ENCODE measurements around the gene HS1BP3.

HS1BP3 gene

DNA sequence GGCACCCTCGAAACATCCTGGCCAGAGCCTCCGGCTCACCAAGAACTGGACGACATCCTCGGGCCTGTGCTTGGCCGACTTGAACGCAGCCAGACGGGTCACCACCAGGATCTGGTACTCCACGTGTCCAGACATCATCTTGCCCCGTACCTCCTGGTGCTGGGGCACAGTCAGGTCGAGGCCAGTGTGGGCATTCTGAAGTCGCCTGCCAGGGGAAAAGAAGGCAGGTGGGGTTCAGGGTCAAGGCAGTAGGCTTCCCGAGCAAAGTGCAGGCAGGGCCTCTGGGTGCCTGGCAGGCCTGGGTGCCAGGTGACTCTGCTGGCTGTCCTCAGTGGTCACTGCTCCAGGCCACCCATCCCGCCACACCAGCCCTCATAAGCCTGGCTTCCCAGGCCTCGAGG, 5.6 kb downstream of the HS1BP3 start:
- Histone ChIP-seq H3K9me3 (ENCODE audit: control insufficient read depth, low read length) (no peaks in the 10 kb centered on the region), H3K4me1 (ENCODE audit: control insufficient read depth, insufficient read depth, low read length, poor library complexity, severe bottlenecking) (peaks cover 10% of the 10 kb centered on the region), H3K27me3 (replicated peaks; ENCODE audit: control insufficient read depth, insufficient read depth, low read length, poor library complexity, severe bottlenecking) (no peaks in the 10 kb centered on the region), H3K27ac (ENCODE audit: insufficient read depth, low read length, poor library complexity, severe bottlenecking) (no peak overlapping the region), H3K36me3 (ENCODE audit: control insufficient read depth, insufficient read depth, low read length) (peaks cover 31% of the 10 kb centered on the region), H3K4me3 (ENCODE audit: insufficient read depth, low read depth, low read length, poor library complexity, severe bottlenecking) (no peak overlapping the region)
- no peak for DNase-seq

DNA sequence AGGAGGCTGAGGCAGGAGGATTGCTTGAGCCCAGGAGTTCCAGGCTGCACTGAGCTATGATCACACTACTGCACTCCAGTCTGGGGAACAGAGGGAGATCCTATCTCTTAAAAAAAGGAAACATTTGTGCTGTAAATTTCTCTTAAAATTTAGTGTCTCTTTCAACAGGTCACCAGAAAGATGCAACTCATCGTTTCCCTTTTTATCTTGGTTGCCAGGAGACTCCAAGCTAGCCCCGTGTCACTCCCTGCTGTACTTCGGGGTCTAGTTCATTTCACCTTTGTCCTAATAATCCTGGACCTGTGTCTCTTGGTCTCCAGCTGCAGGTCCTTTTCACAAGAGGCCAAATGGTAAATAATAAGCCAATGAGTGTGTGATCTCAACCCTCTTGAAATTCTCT, 7.1 kb downstream of the HS1BP3 start:
- H3K9me3 ChIP-seq (ENCODE audit: control insufficient read depth, low read length): no peaks in the 10 kb centered on the region

DNA sequence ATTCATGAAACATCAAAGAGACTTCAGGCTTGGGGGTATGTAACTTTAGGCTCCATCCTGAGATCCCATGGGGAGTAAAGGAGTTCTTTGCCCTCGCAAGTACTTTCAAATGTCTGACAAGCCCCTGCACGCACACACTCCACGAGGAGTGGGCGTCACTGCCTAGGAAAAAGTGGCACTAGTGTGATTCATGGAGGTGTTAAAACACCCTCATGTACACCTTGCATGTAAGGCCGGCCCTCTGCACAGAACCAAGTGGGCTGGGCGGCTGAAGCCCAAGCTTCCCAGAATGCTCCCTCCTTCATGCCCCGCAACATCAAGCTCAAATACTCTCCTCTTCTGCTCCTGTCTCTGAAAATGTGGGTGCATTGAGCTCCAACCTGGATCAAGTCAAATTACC, 7.8 kb downstream of the HS1BP3 start:
- Histone ChIP-seq H3K4me3 (ENCODE audit: insufficient read depth, low read depth, low read length, poor library complexity, severe bottlenecking) (no peak overlapping the region), H3K27me3 (replicated peaks; ENCODE audit: control insufficient read depth, insufficient read depth, low read length, poor library complexity, severe bottlenecking) (no peaks in the 10 kb centered on the region), H3K9me3 (ENCODE audit: control insufficient read depth, low read length) (no peaks in the 10 kb centered on the region), H3K27ac (ENCODE audit: insufficient read depth, low read length, poor library complexity, severe bottlenecking) (no peak overlapping the region), H3K4me1 (ENCODE audit: control insufficient read depth, insufficient read depth, low read length, poor library complexity, severe bottlenecking) (peaks cover 5% of the 10 kb centered on the region), H3K36me3 (ENCODE audit: control insufficient read depth, insufficient read depth, low read length) (peaks cover 45% of the 10 kb centered on the region)
- no peak for DNase-seq

More for the DNA sequence above, 7.1 kb downstream of the HS1BP3 start:
- Histone ChIP-seq H3K27ac (ENCODE audit: insufficient read depth, low read length, poor library complexity, severe bottlenecking) (no peak overlapping the region), H3K4me3 (ENCODE audit: insufficient read depth, low read depth, low read length, poor library complexity, severe bottlenecking) (no peak overlapping the region), H3K36me3 (ENCODE audit: control insufficient read depth, insufficient read depth, low read length) (peaks cover 43% of the 10 kb centered on the region), H3K4me1 (ENCODE audit: control insufficient read depth, insufficient read depth, low read length, poor library complexity, severe bottlenecking) (peaks cover 5% of the 10 kb centered on the region), H3K27me3 (replicated peaks; ENCODE audit: control insufficient read depth, insufficient read depth, low read length, poor library complexity, severe bottlenecking) (no peaks in the 10 kb centered on the region)
- no peak for DNase-seq

DNA sequence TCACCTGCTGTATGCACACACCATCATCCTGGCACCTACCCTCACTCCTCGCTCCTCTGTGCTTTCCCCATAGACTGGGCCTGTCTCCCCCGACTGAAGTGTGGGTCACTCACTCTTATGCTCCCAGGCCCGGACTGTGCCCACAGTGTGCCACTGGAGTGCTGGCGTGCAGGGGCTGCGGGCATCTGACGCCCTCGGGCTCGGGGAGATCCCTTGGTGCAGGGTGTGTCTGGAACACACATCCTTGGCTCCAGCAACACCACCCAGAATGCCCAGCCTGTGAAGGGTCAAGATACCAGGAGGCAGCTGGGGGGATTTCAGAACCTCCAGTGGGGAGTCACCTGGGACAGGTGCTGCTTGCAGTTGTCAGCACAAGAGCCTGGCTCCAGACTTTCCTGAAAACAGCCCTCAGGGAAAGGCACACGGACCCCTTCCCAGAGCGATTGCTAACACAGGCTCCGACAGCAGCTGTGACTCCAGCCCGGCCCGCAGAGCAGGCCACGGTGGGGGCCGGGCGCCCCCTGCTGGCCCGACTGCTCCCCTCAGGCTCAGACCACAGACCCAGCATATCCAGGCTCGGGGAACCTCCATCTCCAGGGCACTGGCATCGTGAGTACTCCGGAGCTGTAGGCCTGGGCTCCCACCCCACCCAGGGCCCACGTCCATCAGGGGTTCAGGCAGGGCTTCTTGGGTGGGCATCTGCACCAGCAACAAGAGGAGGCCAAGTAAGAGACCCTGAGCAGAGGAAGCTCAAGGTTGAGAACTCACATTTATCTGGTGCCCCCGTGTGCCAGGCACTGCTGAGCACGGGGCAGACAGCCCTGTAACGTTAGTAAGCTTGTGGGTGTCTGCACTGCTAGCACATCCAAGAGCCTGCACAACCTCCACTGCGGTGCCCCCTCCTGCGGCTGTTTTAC, 8.6 kb downstream of the HS1BP3 start:
- no peak overlapping the region for H3K4me3 ChIP-seq (ENCODE audit: insufficient read depth, low read depth, low read length, poor library complexity, severe bottlenecking)
- no peaks in the 10 kb centered on the region for H3K27me3 ChIP-seq (replicated peaks; ENCODE audit: control insufficient read depth, insufficient read depth, low read length, poor library complexity, severe bottlenecking)
- peaks cover 51% of the 10 kb centered on the region for H3K36me3 ChIP-seq (ENCODE audit: control insufficient read depth, insufficient read depth, low read length)
- H3K27ac ChIP-seq (ENCODE audit: insufficient read depth, low read length, poor library complexity, severe bottlenecking): no peak overlapping the region
- peak; percentile 43 to 59 (median 51) for DNase-seq
- no peaks in the 10 kb centered on the region for H3K9me3 ChIP-seq (ENCODE audit: control insufficient read depth, low read length)
- H3K4me1 ChIP-seq (ENCODE audit: control insufficient read depth, insufficient read depth, low read length, poor library complexity, severe bottlenecking): peaks cover 5% of the 10 kb centered on the region

DNA sequence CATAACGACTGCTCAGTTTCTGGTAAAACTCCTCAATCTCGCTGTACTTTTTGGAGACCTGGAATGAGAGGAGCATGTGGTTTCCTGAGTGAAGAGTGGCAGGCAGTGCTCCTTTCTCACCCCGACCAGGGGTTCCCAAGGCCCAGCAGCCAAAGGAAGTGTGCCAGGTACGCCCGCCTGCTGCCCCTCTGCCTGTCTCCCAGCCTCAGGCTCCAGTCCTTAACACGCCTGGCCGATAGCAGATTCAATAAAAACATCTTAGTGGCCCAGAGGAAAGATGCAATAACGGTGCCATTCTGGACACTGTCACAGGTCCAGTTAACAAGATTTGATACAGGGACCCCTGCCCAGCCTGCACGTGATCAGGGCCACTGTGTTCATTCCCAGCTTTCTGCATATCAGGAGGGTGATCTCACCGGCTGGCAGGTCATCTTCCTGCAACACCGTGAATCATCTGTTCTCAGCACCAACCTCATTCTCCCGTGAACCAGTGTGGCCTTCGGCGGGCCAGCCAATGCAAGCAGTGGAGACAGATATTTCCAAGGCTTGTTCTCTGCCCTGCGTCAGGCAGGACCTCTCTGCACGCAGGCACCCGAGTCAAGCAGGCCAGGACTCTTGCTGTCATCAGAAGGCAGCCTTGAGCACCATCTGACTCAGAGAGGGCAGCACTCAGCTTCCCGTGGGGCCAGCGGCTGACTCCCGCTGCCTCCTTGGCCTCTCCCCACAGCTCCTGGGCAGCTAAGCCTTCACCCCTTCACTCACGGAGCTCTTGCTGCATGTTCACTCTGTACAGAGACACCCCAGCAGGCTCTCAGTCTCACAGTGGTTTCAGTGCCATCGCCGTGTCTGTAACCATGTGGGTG, 9.5 kb downstream of the HS1BP3 start:
- Histone ChIP-seq H3K27me3 (replicated peaks; ENCODE audit: control insufficient read depth, insufficient read depth, low read length, poor library complexity, severe bottlenecking) (no peaks in the 10 kb centered on the region), H3K36me3 (ENCODE audit: control insufficient read depth, insufficient read depth, low read length) (peaks cover 51% of the 10 kb centered on the region), H3K4me1 (ENCODE audit: control insufficient read depth, insufficient read depth, low read length, poor library complexity, severe bottlenecking) (peaks cover 5% of the 10 kb centered on the region), H3K9me3 (ENCODE audit: control insufficient read depth, low read length) (no peaks in the 10 kb centered on the region), H3K4me3 (ENCODE audit: insufficient read depth, low read depth, low read length, poor library complexity, severe bottlenecking) (no peak overlapping the region), H3K27ac (ENCODE audit: insufficient read depth, low read length, poor library complexity, severe bottlenecking) (no peak overlapping the region)
- no peak for DNase-seq

DNA sequence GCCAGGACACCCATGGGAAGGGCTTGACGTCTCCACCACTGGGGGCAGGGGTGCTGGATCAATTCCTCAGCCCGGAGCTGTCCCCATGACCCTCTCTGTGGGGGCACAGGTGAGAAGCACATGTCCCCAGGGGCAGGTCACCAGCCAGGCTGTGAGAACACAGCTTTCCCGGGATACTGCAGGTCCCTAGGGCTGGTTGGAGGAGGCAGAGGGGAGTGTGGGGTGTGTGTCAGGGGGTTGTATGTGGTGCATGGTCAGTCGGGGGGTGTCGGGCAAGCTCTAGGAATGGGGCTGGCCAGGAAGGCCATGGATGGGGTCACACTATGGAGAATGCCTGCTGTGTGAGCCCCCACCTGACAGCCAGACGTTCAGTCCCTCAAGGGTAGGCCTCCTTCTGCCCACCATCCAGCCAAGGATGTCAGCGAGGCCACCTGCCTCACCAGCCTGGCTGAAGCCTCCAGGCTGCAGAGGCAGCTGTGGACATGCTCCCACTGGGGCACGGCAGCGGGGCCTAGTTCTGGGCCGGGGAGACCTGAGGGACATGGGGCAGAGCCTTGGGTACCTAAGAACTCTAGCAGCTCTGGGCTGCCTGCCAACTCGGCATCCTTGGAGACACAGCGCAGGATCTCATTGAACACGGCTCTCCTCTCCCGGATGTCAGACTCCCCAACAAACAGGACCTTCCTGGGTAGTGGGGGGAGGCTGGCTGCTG, 10.3 kb downstream of the HS1BP3 start:
- H3K27me3 ChIP-seq (replicated peaks; ENCODE audit: control insufficient read depth, insufficient read depth, low read length, poor library complexity, severe bottlenecking): no peaks in the 10 kb centered on the region
- no peak overlapping the region for H3K4me3 ChIP-seq (ENCODE audit: insufficient read depth, low read depth, low read length, poor library complexity, severe bottlenecking)
- H3K36me3 ChIP-seq (ENCODE audit: control insufficient read depth, insufficient read depth, low read length): peaks cover 49% of the 10 kb centered on the region
- H3K9me3 ChIP-seq (ENCODE audit: control insufficient read depth, low read length): no peaks in the 10 kb centered on the region
- H3K27ac ChIP-seq (ENCODE audit: insufficient read depth, low read length, poor library complexity, severe bottlenecking): no peak overlapping the region
- no peak for DNase-seq
- peaks cover 5% of the 10 kb centered on the region for H3K4me1 ChIP-seq (ENCODE audit: control insufficient read depth, insufficient read depth, low read length, poor library complexity, severe bottlenecking)

DNA sequence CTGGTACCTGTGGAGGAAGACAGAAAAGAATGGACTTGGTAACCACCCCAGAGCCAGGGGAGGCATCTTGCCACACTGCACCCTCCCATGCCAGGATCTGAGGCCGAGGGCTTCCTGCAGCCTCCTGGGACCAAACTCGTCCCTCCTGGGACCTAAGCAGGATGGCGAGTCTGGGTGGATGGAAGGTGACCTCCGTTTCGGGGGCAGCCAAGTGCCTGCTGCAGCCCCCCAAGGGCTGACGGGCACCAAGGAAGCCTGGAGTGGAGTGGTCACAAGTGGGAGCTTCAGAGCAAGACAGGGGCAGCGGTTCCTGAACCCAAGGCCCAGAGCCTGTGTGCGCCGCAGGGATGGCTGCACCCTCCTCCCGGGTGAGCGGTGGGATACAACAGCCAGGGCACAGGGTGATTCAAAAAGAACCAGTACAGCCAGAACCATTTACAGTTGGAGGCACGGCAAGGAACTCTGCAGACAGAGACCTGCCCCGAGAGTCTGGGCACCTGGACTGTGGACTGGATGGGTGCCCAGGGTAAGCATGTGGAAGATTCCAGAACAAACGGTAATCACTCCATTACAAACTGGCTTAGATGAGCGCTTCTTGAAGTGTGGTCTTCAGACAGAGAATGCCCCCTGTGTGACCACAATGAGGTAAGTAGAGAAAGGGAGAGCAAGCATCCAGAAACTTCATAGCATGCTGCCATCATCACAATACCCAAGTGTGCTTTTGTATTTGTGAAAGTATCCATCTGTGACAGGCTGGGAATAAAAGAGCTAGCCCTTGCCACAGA, 12.1 kb downstream of the HS1BP3 start:
- no peak for DNase-seq
- Histone ChIP-seq H3K4me3 (ENCODE audit: insufficient read depth, low read depth, low read length, poor library complexity, severe bottlenecking) (no peak overlapping the region), H3K4me1 (ENCODE audit: control insufficient read depth, insufficient read depth, low read length, poor library complexity, severe bottlenecking) (peaks cover 5% of the 10 kb centered on the region), H3K9me3 (ENCODE audit: control insufficient read depth, low read length) (no peaks in the 10 kb centered on the region), H3K27ac (ENCODE audit: insufficient read depth, low read length, poor library complexity, severe bottlenecking) (no peak overlapping the region), H3K27me3 (replicated peaks; ENCODE audit: control insufficient read depth, insufficient read depth, low read length, poor library complexity, severe bottlenecking) (no peaks in the 10 kb centered on the region), H3K36me3 (ENCODE audit: control insufficient read depth, insufficient read depth, low read length) (peaks cover 43% of the 10 kb centered on the region)

DNA sequence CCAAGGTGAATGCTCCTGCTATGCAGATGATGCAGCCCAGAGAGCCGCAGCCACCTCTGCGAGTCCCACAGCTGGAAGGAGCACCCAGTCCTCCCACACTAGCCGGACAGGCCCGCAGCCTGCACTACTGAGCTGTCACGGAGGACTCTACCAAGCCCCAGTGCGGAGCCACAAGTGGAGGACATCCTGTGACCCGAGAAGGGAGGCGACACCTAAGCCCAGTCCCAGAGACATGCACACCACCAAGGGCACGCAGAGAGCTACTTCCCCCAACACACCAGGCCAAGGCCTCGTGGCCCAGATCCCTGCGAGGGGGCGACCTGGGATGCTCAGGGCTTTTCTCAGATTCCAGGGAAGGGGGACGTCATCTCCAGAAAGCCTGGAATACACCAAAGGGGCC, 12.9 kb downstream of the HS1BP3 start:
- DNase-seq: no peak
- Histone ChIP-seq H3K4me1 (ENCODE audit: control insufficient read depth, insufficient read depth, low read length, poor library complexity, severe bottlenecking) (peaks cover 5% of the 10 kb centered on the region), H3K4me3 (ENCODE audit: insufficient read depth, low read depth, low read length, poor library complexity, severe bottlenecking) (no peak overlapping the region), H3K36me3 (ENCODE audit: control insufficient read depth, insufficient read depth, low read length) (peaks cover 42% of the 10 kb centered on the region), H3K27me3 (replicated peaks; ENCODE audit: control insufficient read depth, insufficient read depth, low read length, poor library complexity, severe bottlenecking) (no peaks in the 10 kb centered on the region), H3K27ac (ENCODE audit: insufficient read depth, low read length, poor library complexity, severe bottlenecking) (no peak overlapping the region), H3K9me3 (ENCODE audit: control insufficient read depth, low read length) (no peaks in the 10 kb centered on the region)

DNA sequence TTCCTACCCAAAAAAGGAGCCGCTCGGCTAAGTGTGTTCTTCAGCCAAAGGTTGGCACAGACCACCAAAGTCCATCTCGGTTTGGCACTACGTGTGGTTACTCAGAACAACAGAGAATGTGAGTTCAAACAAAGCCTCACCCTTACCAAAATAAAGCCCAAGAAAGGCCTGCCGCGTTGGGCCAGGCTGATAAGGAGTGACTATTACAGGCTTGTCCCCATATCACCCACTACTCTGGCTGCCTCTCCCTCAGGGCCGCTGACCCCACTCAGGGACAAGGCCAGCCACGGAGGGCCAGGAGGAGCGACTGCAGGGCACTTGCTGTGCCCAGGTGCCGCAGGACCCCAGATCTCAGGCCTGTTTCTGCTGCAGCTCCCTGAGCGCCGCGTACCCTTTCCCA, 13.8 kb downstream of the HS1BP3 start:
- H3K4me3 ChIP-seq (ENCODE audit: insufficient read depth, low read depth, low read length, poor library complexity, severe bottlenecking): no peak overlapping the region
- no peak for DNase-seq
- H3K27me3 ChIP-seq (replicated peaks; ENCODE audit: control insufficient read depth, insufficient read depth, low read length, poor library complexity, severe bottlenecking): no peaks in the 10 kb centered on the region
- H3K36me3 ChIP-seq (ENCODE audit: control insufficient read depth, insufficient read depth, low read length): peaks cover 37% of the 10 kb centered on the region
- no peak overlapping the region for H3K27ac ChIP-seq (ENCODE audit: insufficient read depth, low read length, poor library complexity, severe bottlenecking)
- H3K4me1 ChIP-seq (ENCODE audit: control insufficient read depth, insufficient read depth, low read length, poor library complexity, severe bottlenecking): peaks cover under 1% of the 10 kb centered on the region
- no peaks in the 10 kb centered on the region for H3K9me3 ChIP-seq (ENCODE audit: control insufficient read depth, low read length)

Measured in effector memory CD4-positive, alpha-beta T cell (primary cell).